Common myeloid progenitor, CD34-positive (primary cell): Measurements from ENCODE around the gene ZNF610.

ENCODE experiments used
- CTCF ChIA-PET: fragments of 350-600 bp; sonication (Branson Sonifier 250); formaldehyde crosslinking; loops from one replicate; lab custom pipeline; 2021; ENCODE audit warnings: antibody characterized with exemption; lab: Charles Lee
- POLR2A ChIA-PET: fragments of 350-600 bp; sonication (Branson Sonifier 250); formaldehyde crosslinking; loops from one replicate; lab custom pipeline; 2021; ENCODE audit warnings: antibody characterized with exemption; lab: Charles Lee
- DNase-seq, 3 donors: peaks; one replicate each; pipeline versions ENCODE4 v3.0.0 to v3.0.0-alpha.2; 2013
- H3K27ac ChIP-seq, 2 experiments: 1 replicate in 1 of 2; 2 replicates in 1 of 2; pipeline ENCODE4 v1.7.0; 2013; ENCODE audit warnings: inconsistent platforms in 2 of 2, low read length in 2 of 2, mild to moderate bottlenecking in 2 of 2, low read depth in 1 of 2, moderate library complexity in 1 of 2; ENCODE audit not compliant: severe bottlenecking in 2 of 2, insufficient read depth in 1 of 2, poor library complexity in 1 of 2
- H3K27me3 ChIP-seq, 5 experiments: replicated peaks in 2 of 5; 1 replicate in 3 of 5; 2 replicates in 2 of 5; pipeline versions ENCODE4 v1.6.1 to v1.7.0; 2013; ENCODE audit warnings: low read length in 4 of 5, mild to moderate bottlenecking in 2 of 5, moderate library complexity in 2 of 5, inconsistent platforms in 1 of 5; ENCODE audit not compliant: insufficient read depth in 5 of 5, control insufficient read depth in 4 of 5
- H3K36me3 ChIP-seq, 4 experiments: 1 replicate in 2 of 4; 2 replicates in 2 of 4; pipeline versions ENCODE4 v1.6.1 to v1.7.0; 2013; ENCODE audit warnings: low read length in 3 of 4, control low read depth in 1 of 4, mild to moderate bottlenecking in 1 of 4; ENCODE audit not compliant: control insufficient read depth in 4 of 4, insufficient read depth in 4 of 4
- H3K4me1 ChIP-seq, 4 experiments: 1 replicate in 3 of 4; 2 replicates in 1 of 4; pipeline versions ENCODE4 v1.6.1 to v1.7.1; 2013; ENCODE audit warnings: low read length in 3 of 4, mild to moderate bottlenecking in 3 of 4, control low read depth in 1 of 4, inconsistent platforms in 1 of 4, moderate library complexity in 1 of 4; ENCODE audit not compliant: control insufficient read depth in 4 of 4, insufficient read depth in 4 of 4; ENCODE audit errors: control extremely low read depth in 1 of 4
- H3K4me3 ChIP-seq, 7 experiments: 1 replicate in 4 of 7; 2 replicates in 3 of 7; pipeline versions ENCODE4 v1.5.1 to v1.7.0; 2013; ENCODE audit warnings: mild to moderate bottlenecking in 7 of 7, low read length in 6 of 7, moderate library complexity in 6 of 7, inconsistent platforms in 2 of 7, low read depth in 2 of 7, control low read depth in 1 of 7; ENCODE audit not compliant: insufficient read depth in 4 of 7, control insufficient read depth in 1 of 7; ENCODE audit errors: extremely low read depth in 1 of 7
- H3K9me3 ChIP-seq, 5 experiments: 1 replicate in 4 of 5; 2 replicates in 1 of 5; pipeline versions ENCODE4 v1.6.1 to v1.7.1; 2013; ENCODE audit warnings: low read length in 4 of 5, mild to moderate bottlenecking in 2 of 5, inconsistent platforms in 1 of 5, low read depth in 1 of 5, moderate library complexity in 1 of 5; ENCODE audit not compliant: control insufficient read depth in 4 of 5, insufficient read depth in 2 of 5; ENCODE audit errors: control extremely low read depth in 1 of 5
- WGBS: methylation state at CpG from one replicate; pipeline ENCODE4 v1.1.5; 2013; ENCODE audit not compliant: insufficient coverage; 5-methylcytosine and 5-hydroxymethylcytosine counted together

The ZNF610 gene

GRCh38 chr19:52391135-52391534 lies 55.1 kb downstream of the ZNF610 start:
- Histone ChIP-seq H3K4me3 (no peak overlapping the region), H3K9me3 (peaks cover 3 to 60% (median 44%) of the 10 kb centered on the region in 5 experiments), H3K36me3 (peaks cover 3 to 31% (median 3%) of the 10 kb centered on the region in 4 experiments), H3K4me1 (no peaks in the 10 kb centered on the region), H3K27me3 (no peaks in the 10 kb centered on the region), H3K27ac (no peak overlapping the region)
- POLR2A ChIA-PET, result no interaction called here
- no peak for DNase-seq
- WGBS, result 64% methylated on average over 1 of the region's 1 CpG
- CTCF ChIA-PET, result no interaction called here

- peak within 1 kb of the TSS; percentile 67 to 90 for H3K27ac ChIP-seq
- H3K9me3 ChIP-seq, result peaks cover 0 to 53% (median 37%) of the 10 kb centered on the region in 5 experiments
- ChIA-PET POLR2A (interaction anchor here (1.0 to 1.3 kb wide), 2 partner anchors 34 to 101 kb away, joined by 3 to 5 read pairs; no protein-coding TSS in a partner anchor), CTCF (no interaction called here)
- H3K4me3 ChIP-seq, result peak within 1 kb of the TSS; percentile 74 to 94 (median 90)
- 0% methylated on average over 30 of the region's 36 CpGs for WGBS
- peaks cover 0 to 13% (median 9%) of the 10 kb centered on the region in 4 experiments for H3K4me1 ChIP-seq
- peaks cover 15 to 51% (median 23%) of the 10 kb centered on the region in 4 experiments for H3K36me3 ChIP-seq
- no peaks in the 10 kb centered on the region for H3K27me3 ChIP-seq
- DNase-seq, result peak; percentile 93 to 96 (median 96)
Measured at GRCh38 chr19:52397310-52398080, 61.5 kb downstream of the ZNF610 start, which contains the start of gene ZNF528. Gene ZNF528, plus strand, starts transcription at chr19:52397849. Its CDS starts 4,165 bp downstream, at chr19:52402014.

GRCh38 chr19:52398081-52398441 lies 62.0 kb downstream of the ZNF610 start:
- DNase-seq, result peak; percentile 31 to 66 (median 50)
- ChIA-PET POLR2A (interaction anchor here (1.0 to 1.3 kb wide), 2 partner anchors 35 to 102 kb away, joined by 3 to 5 read pairs; no protein-coding TSS in a partner anchor), CTCF (no interaction called here)
- Histone ChIP-seq H3K27me3 (no peaks in the 10 kb centered on the region), H3K4me1 (peaks cover 0 to 13% (median 9%) of the 10 kb centered on the region in 4 experiments), H3K4me3 (peak overlapping the region; percentile 74 to 94 (median 90)), H3K27ac (peak overlapping the region; percentile 67 to 90), H3K9me3 (peaks cover 0 to 58% (median 37%) of the 10 kb centered on the region in 5 experiments), H3K36me3 (peaks cover 16 to 56% (median 28%) of the 10 kb centered on the region in 4 experiments)
- 13% methylated on average over 10 of the region's 14 CpGs for WGBS

GRCh38 chr19:52410276-52410675 lies 74.2 kb downstream of the ZNF610 start:
- Histone ChIP-seq H3K9me3 (peaks cover 10 to 98% (median 75%) of the 10 kb centered on the region in 5 experiments), H3K27me3 (no peaks in the 10 kb centered on the region), H3K4me1 (no peaks in the 10 kb centered on the region), H3K27ac (no peak overlapping the region), H3K4me3 (no peak overlapping the region), H3K36me3 (peaks cover 26 to 97% (median 41%) of the 10 kb centered on the region in 4 experiments)
- POLR2A ChIA-PET, result no interaction called here
- WGBS, result 100% methylated on average over 6 of the region's 6 CpGs
- peak in 1 of 3 donors; percentile 16 for DNase-seq
- CTCF ChIA-PET, result no interaction called here

- Histone ChIP-seq H3K4me1 (no peaks in the 10 kb centered on the region), H3K27me3 (no peaks in the 10 kb centered on the region), H3K9me3 (peaks cover 13 to 94% (median 67%) of the 10 kb centered on the region in 5 experiments), H3K27ac (no peak overlapping the region), H3K36me3 (peaks cover 0 to 43% (median 9%) of the 10 kb centered on the region in 4 experiments), H3K4me3 (no peak overlapping the region)
- DNase-seq, result no peak
- 98% methylated on average over 5 of the region's 5 CpGs for WGBS
- CTCF ChIA-PET, result no interaction called here
- POLR2A ChIA-PET, result no interaction called here
Measured at GRCh38 chr19:52415711-52416110, 79.7 kb downstream of the ZNF610 start.
